H9 (cell line): Measurements from ENCODE around the gene DAB2IP. TPM values are rescaled to one million over a fixed set of nuclear protein-coding genes. Genes with fewer than 3 reads are reported as not detected.

Source experiments
- DNase-seq: peaks from one replicate; pipeline ENCODE4 v3.0.0-alpha.2; 2017
- H2AFZ ChIP-seq: one replicate; pipeline ENCODE4 v1.6.1; 2013; ENCODE audit warnings: mild to moderate bottlenecking, low read length, control low read depth, moderate library complexity
- H2AK5ac ChIP-seq: 2 replicates; pipeline ENCODE4 v1.6.1; 2013; ENCODE audit warnings: low read length, control low read depth, mixed read lengths; ENCODE audit not compliant: insufficient read length
- H2BK120ac ChIP-seq: one replicate; pipeline ENCODE4 v1.6.1; 2013; ENCODE audit warnings: low read depth, mild to moderate bottlenecking, low read length, control low read depth, inconsistent platforms; ENCODE audit not compliant: poor library complexity, severe bottlenecking
- H2BK12ac ChIP-seq: 2 replicates; pipeline ENCODE4 v1.6.1; 2013; ENCODE audit warnings: low read length, control low read depth, mixed read lengths, low read depth; ENCODE audit not compliant: insufficient read length
- H2BK15ac ChIP-seq: 2 replicates; pipeline ENCODE4 v1.6.1; 2013; ENCODE audit warnings: low read depth, low read length, control low read depth
- H2BK20ac ChIP-seq: one replicate; pipeline ENCODE4 v1.6.1; 2013; ENCODE audit warnings: low read depth, mild to moderate bottlenecking, low read length, control low read depth, inconsistent platforms; ENCODE audit not compliant: poor library complexity, severe bottlenecking
- H2BK5ac ChIP-seq: 2 replicates; pipeline ENCODE4 v1.6.1; 2013; ENCODE audit warnings: low read length, control low read depth, mixed read lengths; ENCODE audit not compliant: insufficient read length
- H3K14ac ChIP-seq: 2 replicates; pipeline ENCODE4 v1.6.1; 2013; ENCODE audit warnings: low read length, control low read depth; ENCODE audit not compliant: insufficient read depth
- H3K18ac ChIP-seq: 2 replicates; pipeline ENCODE4 v1.6.1; 2013; ENCODE audit warnings: low read depth, mild to moderate bottlenecking, mixed read lengths, low read length, control low read depth; ENCODE audit not compliant: insufficient read length
- H3K23ac ChIP-seq: 2 replicates; pipeline ENCODE4 v1.6.1; 2013; ENCODE audit warnings: low read length, control low read depth, mixed read lengths, low read depth; ENCODE audit not compliant: insufficient read length
- H3K23me2 ChIP-seq: 2 replicates; pipeline ENCODE4 v1.6.1; 2013; ENCODE audit warnings: low read depth, mild to moderate bottlenecking, mixed read lengths, low read length, control low read depth; ENCODE audit not compliant: insufficient read length, poor library complexity, severe bottlenecking
- H3K27ac ChIP-seq: 2 replicates; pipeline ENCODE4 v1.5.1; 2013; ENCODE audit warnings: low read length, control low read depth, mixed read lengths, low read depth; ENCODE audit not compliant: insufficient read length
- H3K27me3 ChIP-seq: 2 replicates; pipeline ENCODE4 v1.6.1; 2013; ENCODE audit warnings: low read length, control low read depth, inconsistent platforms; ENCODE audit not compliant: insufficient read depth
- H3K4ac ChIP-seq: 2 replicates; pipeline ENCODE4 v1.6.1; 2013; ENCODE audit warnings: low read depth, mild to moderate bottlenecking, control low read depth, inconsistent platforms, low read length, moderate library complexity
- H3K4me1 ChIP-seq: 2 replicates; pipeline ENCODE4 v1.6.1; 2013; ENCODE audit warnings: low read length, control low read depth, inconsistent platforms; ENCODE audit not compliant: insufficient read depth
- H3K4me2 ChIP-seq: 2 replicates; pipeline ENCODE4 v1.6.1; 2013; ENCODE audit warnings: low read length, control low read depth, mixed read lengths; ENCODE audit not compliant: insufficient read length, insufficient read depth
- H3K56ac ChIP-seq: 2 replicates; pipeline ENCODE4 v1.6.1; 2013; ENCODE audit warnings: low read depth, mild to moderate bottlenecking, mixed read lengths, low read length, control low read depth; ENCODE audit not compliant: insufficient read length
- H3K79me1 ChIP-seq: 2 replicates; pipeline ENCODE4 v1.6.1; 2013; ENCODE audit warnings: low read depth, mild to moderate bottlenecking, moderate library complexity, low read length, control low read depth, inconsistent platforms; ENCODE audit not compliant: insufficient read depth, poor library complexity, severe bottlenecking
- H3K79me2 ChIP-seq: 2 replicates; pipeline ENCODE4 v1.6.1; 2013; ENCODE audit warnings: low read length, control low read depth, inconsistent platforms; ENCODE audit not compliant: insufficient read depth
- H3K9ac ChIP-seq: 2 replicates; pipeline ENCODE4 v1.6.1; 2013; ENCODE audit warnings: low read length, control low read depth, mixed read lengths; ENCODE audit not compliant: insufficient read length; ENCODE audit errors: extremely low read depth
- H3K9me3 ChIP-seq: one replicate; pipeline ENCODE4 v1.6.1; 2013; ENCODE audit warnings: low read depth, low read length, inconsistent platforms; ENCODE audit not compliant: control insufficient read depth
- H3T11ph ChIP-seq: one replicate; pipeline ENCODE4 v1.6.1; 2013; ENCODE audit warnings: mild to moderate bottlenecking, low read length, control low read depth, inconsistent platforms
- H4K20me1 ChIP-seq: one replicate; pipeline ENCODE4 v1.6.1; 2013; ENCODE audit not compliant: control insufficient read depth, insufficient read length, insufficient read depth
- H4K5ac ChIP-seq: 2 replicates; pipeline ENCODE4 v1.6.1; 2013; ENCODE audit warnings: low read depth, mild to moderate bottlenecking, mixed read lengths, low read length, control low read depth; ENCODE audit not compliant: insufficient read length
- H4K8ac ChIP-seq: replicated peaks from 2 replicates; pipeline ENCODE4 v1.6.1; 2013; ENCODE audit warnings: low read length, control low read depth, mixed read lengths, low read depth; ENCODE audit not compliant: insufficient read length
- H4K91ac ChIP-seq: 2 replicates; pipeline ENCODE4 v1.6.1; 2013; ENCODE audit warnings: low read depth, mild to moderate bottlenecking, moderate library complexity, mixed read lengths, low read length, control low read depth; ENCODE audit not compliant: insufficient read length
- H3K27ac Mint-ChIP-seq, 3 experiments: 2 replicates in 2 of 3; 3 replicates in 1 of 3; pipeline ENCODE4 v1.8.0; 2020 to 2021; ENCODE audit warnings: mixed read lengths in 3 of 3, mild to moderate bottlenecking in 1 of 3, moderate library complexity in 1 of 3
- H3K27me3 Mint-ChIP-seq: 2 replicates; pipeline ENCODE4 v1.8.0; 2021; ENCODE audit warnings: low read depth, mild to moderate bottlenecking, moderate library complexity, mixed read lengths
- H3K36me3 Mint-ChIP-seq, 3 experiments: 2 replicates in 2 of 3; 3 replicates in 1 of 3; pipeline ENCODE4 v1.8.0; 2020 to 2021; ENCODE audit warnings: low read depth in 3 of 3, mixed read lengths in 3 of 3; ENCODE audit not compliant: insufficient read depth in 1 of 3
- H3K4me1 Mint-ChIP-seq, 2 experiments: 2 replicates each; pipeline ENCODE4 v1.8.0; 2020; ENCODE audit warnings: mixed read lengths in 2 of 2
- H3K4me3 Mint-ChIP-seq, 2 experiments: 2 replicates in 1 of 2; 3 replicates in 1 of 2; pipeline ENCODE4 v1.8.0; 2020 to 2021; ENCODE audit warnings: mild to moderate bottlenecking in 2 of 2, mixed read lengths in 2 of 2, moderate library complexity in 1 of 2
- H3K9me3 Mint-ChIP-seq, 2 experiments: 2 replicates in 1 of 2; 3 replicates in 1 of 2; pipeline ENCODE4 v1.8.0; 2020; ENCODE audit warnings: mild to moderate bottlenecking in 2 of 2, mixed read lengths in 2 of 2, moderate library complexity in 1 of 2
- WGBS: extraction: QIAGEN DNeasy Blood & Tissue Kit; methylation state at CpG from one replicate; pipeline ENCODE4 v1.1.7; 2013; ENCODE audit warnings: missing lambda C conversion rate, low lambda C conversion rate, mixed read lengths; ENCODE audit not compliant: insufficient read length; ENCODE audit errors: extremely low coverage; 5-methylcytosine and 5-hydroxymethylcytosine counted together
- total RNA-seq: library from RNA; stranded (reverse); gene quantifications from 2 replicates; pipeline ENCODE4 v1.2.1, GENCODE V29; 2021
- TF ChIP-seq, protein P1 (sequence below): fragments of 200-600 bp; sonication (generic); conservative IDR thresholded peaks from 3 replicates; pipeline ENCODE4 v1.8.0; 2021; ENCODE audit warnings: antibody characterized with exemption, mild to moderate bottlenecking

DAB2IP gene
- total RNA-seq, 1 experiment from 2014 or later: 22.6 TPM

DNA sequence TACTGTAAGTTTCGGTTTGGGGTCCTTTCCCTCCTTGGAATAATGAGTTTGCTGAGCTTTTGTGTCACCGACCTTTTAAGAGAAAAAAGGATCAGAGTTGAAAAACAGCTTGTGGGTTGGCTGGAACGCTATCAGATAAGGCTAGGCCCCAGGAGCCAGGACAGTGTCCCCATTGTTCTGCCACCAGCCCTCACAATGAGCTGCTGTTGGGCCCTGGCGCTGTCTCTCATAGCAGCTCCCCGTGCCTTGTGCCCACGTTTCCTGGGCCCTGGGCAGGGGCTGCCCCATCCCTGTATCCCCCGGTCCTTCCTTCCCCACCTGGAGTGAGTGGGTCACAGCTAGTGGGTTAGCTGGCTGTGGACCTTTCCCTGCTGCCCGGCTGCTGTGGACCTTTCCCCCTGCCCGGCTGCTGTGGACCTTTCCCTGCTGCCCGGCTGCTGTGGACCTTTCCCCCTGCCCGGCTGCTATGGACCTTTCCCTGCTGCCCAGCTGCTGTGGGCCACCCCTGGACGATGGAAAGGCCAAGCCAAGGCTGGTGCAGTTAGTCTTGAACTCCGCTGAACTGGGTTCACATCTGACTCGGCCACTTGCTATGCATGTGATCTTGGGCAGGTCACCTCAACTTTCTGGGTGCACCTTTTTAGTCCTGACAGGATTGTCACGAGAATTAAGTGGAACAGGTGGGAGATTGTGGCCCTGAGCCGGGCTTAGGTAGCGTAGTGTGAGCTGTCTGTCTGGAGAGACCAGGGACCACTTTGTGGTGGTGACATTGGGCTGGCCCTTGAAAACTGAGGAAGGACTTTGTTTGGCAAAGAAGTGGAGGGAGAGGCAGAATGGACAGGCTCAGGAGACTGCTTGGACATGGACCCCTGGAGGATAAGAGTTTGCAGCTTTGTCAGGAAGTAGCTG lies 99.5 kb downstream of the DAB2IP start:
- WGBS: no CpG with 5 or more reads among the region's 17 CpGs
- DNase-seq: no peak
- TF ChIP-seq, protein P1, sequence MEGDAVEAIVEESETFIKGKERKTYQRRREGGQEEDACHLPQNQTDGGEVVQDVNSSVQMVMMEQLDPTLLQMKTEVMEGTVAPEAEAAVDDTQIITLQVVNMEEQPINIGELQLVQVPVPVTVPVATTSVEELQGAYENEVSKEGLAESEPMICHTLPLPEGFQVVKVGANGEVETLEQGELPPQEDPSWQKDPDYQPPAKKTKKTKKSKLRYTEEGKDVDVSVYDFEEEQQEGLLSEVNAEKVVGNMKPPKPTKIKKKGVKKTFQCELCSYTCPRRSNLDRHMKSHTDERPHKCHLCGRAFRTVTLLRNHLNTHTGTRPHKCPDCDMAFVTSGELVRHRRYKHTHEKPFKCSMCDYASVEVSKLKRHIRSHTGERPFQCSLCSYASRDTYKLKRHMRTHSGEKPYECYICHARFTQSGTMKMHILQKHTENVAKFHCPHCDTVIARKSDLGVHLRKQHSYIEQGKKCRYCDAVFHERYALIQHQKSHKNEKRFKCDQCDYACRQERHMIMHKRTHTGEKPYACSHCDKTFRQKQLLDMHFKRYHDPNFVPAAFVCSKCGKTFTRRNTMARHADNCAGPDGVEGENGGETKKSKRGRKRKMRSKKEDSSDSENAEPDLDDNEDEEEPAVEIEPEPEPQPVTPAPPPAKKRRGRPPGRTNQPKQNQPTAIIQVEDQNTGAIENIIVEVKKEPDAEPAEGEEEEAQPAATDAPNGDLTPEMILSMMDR: no peak
- H3K27ac ChIP-seq: no peak overlapping the region
- H3K79me1 ChIP-seq: no peaks in the 10 kb centered on the region
- H3T11ph ChIP-seq: no peak overlapping the region
- H4K8ac ChIP-seq: no peak overlapping the region
- H3K14ac ChIP-seq: no peak overlapping the region
- H3K23ac ChIP-seq: no peak overlapping the region
- Mint-ChIP-seq H3K4me1 (peaks cover 13% of the 10 kb centered on the region in 2 experiments), H3K9me3 (no peaks in the 10 kb centered on the region; a peak in 1 of 5 replicates), H3K36me3 (no peaks in the 10 kb centered on the region; a peak in 1 of 7 replicates), H3K27me3 (no peaks in the 10 kb centered on the region), H3K27ac (peak overlapping the region; percentile 7 to 40 (median 28); a peak in 3 of 7 replicates), H3K4me3 (no peak overlapping the region)
- no peak overlapping the region for H2AFZ ChIP-seq
- H2BK120ac ChIP-seq: no peak overlapping the region
- no peaks in the 10 kb centered on the region for H3K23me2 ChIP-seq
- H4K91ac ChIP-seq: no peak overlapping the region
- H2BK12ac ChIP-seq: no peak overlapping the region
- H3K27me3 ChIP-seq: no peaks in the 10 kb centered on the region
- H3K4ac ChIP-seq: no peak overlapping the region
- H4K20me1 ChIP-seq: peaks cover 3% of the 10 kb centered on the region
- H3K4me2 ChIP-seq: no peak overlapping the region
- H3K4me1 ChIP-seq: no peaks in the 10 kb centered on the region
- no peak overlapping the region for H4K5ac ChIP-seq
- H3K9me3 ChIP-seq: no peaks in the 10 kb centered on the region
- H3K9ac ChIP-seq: no peak overlapping the region
- no peaks in the 10 kb centered on the region for H3K79me2 ChIP-seq
- H2AK5ac ChIP-seq: no peak overlapping the region
- H2BK5ac ChIP-seq: no peak overlapping the region
- no peak overlapping the region for H2BK20ac ChIP-seq
- no peak overlapping the region for H3K18ac ChIP-seq
- no peak overlapping the region for H2BK15ac ChIP-seq
- no peak overlapping the region for H3K56ac ChIP-seq
